HG03565 (cell line): ENCODE measurements around the gene SLC16A12.

Source experiments
- ATAC-seq: cut with Tn5 transposase; IDR thresholded peaks from one replicate; pipeline ENCODE4 v1.9.1; 2021; ENCODE audit warnings: mild to moderate bottlenecking, moderate library complexity; ENCODE audit not compliant: unreplicated experiment

The SLC16A12 gene

DNA sequence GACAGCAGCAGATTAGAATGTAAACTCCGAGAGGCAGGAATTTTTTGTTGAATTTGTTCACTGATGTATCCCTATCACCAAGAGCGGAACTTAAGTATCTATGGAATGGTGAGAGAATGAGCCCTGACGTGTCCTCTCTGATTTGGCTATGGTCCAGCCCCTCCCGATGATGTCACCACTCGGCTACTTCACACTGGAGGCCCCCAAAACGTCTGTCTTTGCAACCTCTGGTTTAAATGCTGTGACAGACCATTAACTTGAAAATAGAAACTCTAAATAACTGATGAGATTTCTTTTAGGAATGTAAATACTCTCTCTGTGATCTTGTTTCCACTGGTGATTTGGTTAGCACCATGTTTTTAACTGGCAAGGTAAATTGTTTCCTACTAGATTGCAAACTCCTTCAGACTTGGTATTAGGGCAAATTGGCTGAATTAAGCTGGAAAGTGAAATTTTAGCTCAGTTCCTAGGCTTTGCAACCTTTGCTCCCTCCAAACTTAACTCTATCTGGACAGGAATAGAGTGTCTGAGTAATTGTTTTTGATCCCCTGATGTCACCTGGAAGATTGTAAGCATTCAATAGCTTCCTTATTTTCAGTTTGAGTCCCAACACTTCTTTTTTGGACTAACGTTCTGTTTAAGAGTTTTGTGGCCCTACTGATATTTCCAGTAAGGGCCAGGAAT, 19.1 kb downstream of the SLC16A12 start:
- no peak for ATAC-seq

DNA sequence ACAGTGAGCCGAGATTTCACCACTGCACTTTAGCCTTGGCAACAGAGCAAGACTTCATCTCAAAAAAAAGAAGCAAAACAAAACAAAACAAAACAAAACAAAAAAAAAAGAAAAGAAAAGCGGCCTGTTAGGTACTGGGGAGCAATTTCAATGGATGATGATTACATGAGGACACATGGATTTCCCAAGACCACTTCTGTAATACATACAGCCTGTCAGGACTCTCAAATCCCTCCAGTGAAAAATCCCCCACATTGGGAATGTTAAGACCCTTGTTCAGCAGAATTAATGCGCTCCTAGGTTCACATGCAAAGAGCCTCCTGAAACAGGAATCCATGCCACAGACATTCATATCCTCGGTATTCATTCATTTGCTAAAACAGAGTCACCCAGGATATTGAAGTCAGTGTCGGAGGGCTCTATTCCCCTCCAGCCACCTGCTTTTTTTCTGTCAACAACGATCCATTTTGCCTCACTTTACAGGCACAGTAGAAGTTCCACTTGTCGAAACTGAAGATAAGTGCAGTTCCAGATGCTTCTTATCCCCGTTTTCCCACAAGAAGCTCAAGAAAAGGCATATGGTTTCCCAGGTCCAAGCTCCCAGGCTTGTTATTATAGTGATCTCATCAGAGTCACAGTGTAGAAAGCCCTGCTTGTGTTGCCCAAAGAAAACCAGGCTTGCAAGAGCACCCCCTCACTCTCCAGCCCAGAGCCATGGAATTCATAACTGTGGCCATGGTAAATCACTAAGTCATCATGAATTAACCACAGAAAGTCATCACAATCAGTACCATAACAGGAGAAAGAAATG, 20.2 kb downstream of the SLC16A12 start:
- ATAC-seq = no peak

DNA sequence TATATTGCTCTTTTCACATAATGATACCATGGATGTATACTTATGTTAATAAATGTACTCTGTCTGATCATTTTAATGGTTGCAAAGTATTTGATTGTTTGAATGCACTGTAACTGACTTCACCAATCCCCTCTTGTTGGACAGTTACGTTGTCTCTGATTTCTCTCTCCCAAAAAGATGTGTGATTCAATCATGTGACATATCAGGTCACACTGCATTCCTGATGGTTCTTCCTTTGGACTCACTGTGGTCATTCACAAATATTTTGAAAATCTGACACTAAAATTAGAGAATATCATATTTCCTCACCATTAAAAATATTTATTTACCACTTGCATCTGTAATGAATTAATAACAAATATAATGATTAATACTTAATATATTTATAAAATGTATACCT, 22.2 kb downstream of the SLC16A12 start:
- ATAC-seq = no peak

DNA sequence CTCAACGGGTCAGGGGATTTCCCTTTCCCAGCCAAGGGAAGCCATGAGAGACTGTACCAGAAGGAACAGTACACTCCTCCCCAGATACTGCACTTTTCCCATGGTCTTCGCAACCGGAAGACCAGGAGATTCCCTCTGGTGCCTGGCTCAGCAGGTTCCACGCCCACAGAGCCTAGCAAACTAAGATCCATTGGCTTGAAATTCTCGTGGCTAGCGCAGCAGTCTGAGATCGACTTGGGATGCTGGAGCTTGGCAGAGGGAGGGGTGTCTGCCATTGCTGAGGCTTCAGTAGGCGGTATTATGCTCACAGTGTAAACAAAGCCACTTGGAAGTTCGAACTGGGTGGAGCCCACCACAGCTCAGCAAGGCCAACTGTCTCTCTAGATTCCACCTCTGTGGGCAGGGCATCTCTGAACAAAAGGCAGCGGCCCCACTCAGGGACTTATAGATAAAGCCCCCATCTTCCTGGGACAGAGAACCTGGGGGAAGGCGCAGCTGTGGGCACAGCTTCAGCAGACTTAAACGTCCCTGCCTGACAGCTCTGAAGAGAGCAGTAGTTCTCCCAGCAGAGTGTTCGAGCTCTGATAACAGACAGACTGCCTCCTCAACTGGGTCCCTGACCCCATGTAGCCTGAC, 29.6 kb downstream of the SLC16A12 start:
- ATAC-seq = no peak

- ATAC-seq = no peak
Observed at GRCh38 chr10:89504691-89505090, 30.7 kb downstream of the SLC16A12 start.

DNA sequence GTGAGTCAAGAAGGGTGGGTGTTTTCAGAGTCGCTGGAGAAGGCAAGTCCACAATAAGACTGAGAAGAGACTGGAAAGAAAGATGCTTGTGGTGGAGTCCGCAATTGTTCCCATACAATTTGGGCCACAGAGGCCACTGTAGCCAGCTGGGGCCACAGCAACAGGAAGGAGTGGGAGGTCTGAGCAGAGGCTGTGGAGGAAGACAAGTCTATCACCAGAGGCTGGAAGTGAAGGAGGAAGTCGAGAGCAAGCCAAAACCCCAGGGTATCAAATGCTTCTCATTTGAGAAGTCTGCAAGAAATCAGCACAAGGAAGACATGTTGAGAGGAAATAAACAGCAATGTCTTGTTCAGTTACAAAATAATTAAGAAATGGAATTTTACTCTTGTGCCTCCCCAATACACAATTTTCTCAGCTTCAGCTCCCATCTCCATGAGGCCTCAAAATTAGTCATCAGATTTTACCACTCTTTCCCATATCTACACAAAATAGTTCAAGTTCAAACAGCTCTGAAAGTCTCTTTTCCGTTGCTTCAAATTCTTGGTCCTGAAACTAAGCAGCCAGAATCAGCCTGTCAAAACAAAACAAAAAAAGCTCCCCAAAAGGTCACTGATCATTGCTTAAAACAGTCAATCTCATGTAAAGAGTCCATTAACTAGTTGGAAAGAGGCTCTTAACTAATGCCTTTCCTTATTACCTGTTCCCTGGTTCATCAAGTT, 31.6 kb downstream of the SLC16A12 start:
- ATAC-seq = no peak

- ATAC-seq = no peak
Observed at GRCh38 chr10:89503151-89503550, 32.2 kb downstream of the SLC16A12 start.

GRCh38 chr10:89502549-89502948, 32.8 kb downstream of the SLC16A12 start:
- no peak for ATAC-seq

DNA sequence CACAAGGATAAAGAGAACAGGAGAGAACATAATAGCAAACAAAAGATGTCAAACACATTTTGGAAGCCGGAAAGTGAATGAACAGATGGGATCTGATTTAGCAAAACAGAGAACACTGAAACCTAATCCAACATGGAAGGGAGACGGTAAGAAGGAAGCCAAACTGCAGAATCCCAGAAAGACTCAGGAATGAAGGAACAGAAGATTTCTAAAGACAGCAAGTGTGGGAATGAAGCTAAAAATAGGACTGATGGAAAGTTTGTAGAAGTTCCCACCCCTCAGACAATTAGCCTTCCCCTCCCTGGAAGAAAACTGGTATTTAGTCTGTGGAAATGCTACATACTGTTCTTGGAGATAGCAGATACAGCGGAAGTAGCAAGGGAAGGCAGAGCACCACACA, 40.8 kb downstream of the SLC16A12 start:
- ATAC-seq = no peak

GRCh38 chr10:89494068-89494467, 41.3 kb downstream of the SLC16A12 start:
- ATAC-seq = no peak

GRCh38 chr10:89491932-89492331, 43.5 kb downstream of the SLC16A12 start:
- ATAC-seq = no peak

DNA sequence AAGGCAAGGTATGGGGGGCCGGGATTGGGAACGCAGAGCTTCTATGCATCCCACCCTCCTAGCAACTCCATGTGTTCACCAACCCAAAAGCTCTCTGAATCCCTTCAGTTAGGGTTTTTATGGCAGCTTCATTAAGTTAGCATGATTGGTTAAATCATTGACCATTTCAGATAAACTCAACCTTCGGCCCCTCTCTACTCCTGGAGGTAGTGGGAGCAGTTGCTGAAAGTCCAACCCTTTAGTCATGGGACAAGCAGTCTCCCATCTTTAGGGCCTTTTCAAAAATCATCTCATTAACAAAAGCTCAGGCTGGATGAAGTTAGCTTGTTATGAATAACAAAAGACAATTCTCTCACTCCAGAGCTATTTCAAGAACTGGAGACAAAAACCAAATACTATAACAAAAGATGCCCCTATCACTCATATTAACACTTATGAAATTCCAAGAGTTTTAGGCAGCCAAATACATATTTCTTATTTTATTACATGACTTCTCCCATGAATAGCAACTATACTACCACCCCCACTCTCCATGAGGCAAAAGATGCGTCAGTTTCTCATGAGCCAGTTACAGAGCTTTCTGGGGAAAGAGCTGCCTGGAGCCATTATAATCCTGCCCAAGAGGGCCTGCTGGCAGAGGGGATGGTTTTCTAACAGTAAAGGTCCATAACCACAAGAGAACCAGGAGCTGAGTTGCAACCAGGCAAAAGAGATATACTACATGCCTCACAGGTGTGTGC, 44.6 kb downstream of the SLC16A12 start:
- no peak for ATAC-seq

GRCh38 chr10:89482256-89482655, 53.1 kb downstream of the SLC16A12 start:
- no peak for ATAC-seq

GRCh38 chr10:89481662-89482061, 53.7 kb downstream of the SLC16A12 start:
- ATAC-seq = no peak

GRCh38 chr10:89479771-89480446, 55.5 kb downstream of the SLC16A12 start:
- ATAC-seq = no peak

- ATAC-seq = no peak
Observed at GRCh38 chr10:89478739-89479654, 56.4 kb downstream of the SLC16A12 start.

GRCh38 chr10:89478085-89478738, 57.2 kb downstream of the SLC16A12 start:
- no peak for ATAC-seq

- no peak for ATAC-seq
Observed at GRCh38 chr10:89476150-89476549, 59.2 kb downstream of the SLC16A12 start.
